Left ventricle myocardium superior (tissue), 1 donor: Measurements from ENCODE around the gene AGPAT1. TPM values are rescaled to one million over a fixed set of nuclear protein-coding genes. Genes with fewer than 3 reads are reported as not detected.
"Not testable (repeated sequence)": the region's sequence is repeated elsewhere in the genome, so short reads cannot be mapped to it uniquely, and the experiment has no call there.

Source experiments
- ATAC-seq: fragments of 200-7000 bp; cut with Tn5 transposase; one replicate; pipeline ENCODE4 v1.9.1; 2020; ENCODE audit warnings: mild to moderate bottlenecking, moderate library complexity
- DNase-seq: peaks from one replicate; pipeline ENCODE4 v3.0.0-alpha.2; 2020
- intact Hi-C: fragments of 100-400 bp; cut with micrococcal nuclease; formaldehyde crosslinking; loops from one replicate; pipeline ENCODE4 v1.11.0; 2022
- total RNA-seq: library from RNA; stranded (reverse); fragmentation: NEBNext Ultra II Directional; extraction: Animal tissue kit (Norgen Biotek cat#: 25700); gene quantifications from one replicate; pipeline ENCODE4 v1.2.1, GENCODE V29; 2021
- donor health status: DM: no; HTN: yes; CAD: no; lungs with severe emphysema.

The AGPAT1 gene
- total RNA-seq, 1 donor from 2014 or later = 49.7 TPM

DNA sequence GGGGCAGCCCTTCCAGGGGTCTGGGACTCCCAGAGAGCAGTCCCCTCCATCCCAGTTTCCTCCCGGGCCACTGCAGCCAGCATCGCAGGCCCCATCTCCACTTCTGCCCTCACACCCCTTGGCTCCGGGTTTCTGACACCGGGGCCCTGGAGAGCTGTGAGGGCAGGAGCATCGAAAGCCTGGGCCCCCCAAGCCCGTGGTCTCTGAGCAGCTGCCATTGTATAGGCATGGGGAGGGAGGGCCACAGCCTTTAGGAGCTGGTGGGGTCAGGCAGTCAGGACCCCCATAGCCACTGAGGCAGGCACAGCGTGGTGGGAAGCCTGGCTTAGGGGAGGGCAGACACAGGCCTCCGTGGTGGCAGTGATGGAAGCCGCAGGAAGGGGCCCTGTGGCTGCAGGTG lies 26.3 kb upstream of the AGPAT1 start:
- no peak for ATAC-seq
- intact Hi-C loops = no loop called here
- no peak for DNase-seq

DNA sequence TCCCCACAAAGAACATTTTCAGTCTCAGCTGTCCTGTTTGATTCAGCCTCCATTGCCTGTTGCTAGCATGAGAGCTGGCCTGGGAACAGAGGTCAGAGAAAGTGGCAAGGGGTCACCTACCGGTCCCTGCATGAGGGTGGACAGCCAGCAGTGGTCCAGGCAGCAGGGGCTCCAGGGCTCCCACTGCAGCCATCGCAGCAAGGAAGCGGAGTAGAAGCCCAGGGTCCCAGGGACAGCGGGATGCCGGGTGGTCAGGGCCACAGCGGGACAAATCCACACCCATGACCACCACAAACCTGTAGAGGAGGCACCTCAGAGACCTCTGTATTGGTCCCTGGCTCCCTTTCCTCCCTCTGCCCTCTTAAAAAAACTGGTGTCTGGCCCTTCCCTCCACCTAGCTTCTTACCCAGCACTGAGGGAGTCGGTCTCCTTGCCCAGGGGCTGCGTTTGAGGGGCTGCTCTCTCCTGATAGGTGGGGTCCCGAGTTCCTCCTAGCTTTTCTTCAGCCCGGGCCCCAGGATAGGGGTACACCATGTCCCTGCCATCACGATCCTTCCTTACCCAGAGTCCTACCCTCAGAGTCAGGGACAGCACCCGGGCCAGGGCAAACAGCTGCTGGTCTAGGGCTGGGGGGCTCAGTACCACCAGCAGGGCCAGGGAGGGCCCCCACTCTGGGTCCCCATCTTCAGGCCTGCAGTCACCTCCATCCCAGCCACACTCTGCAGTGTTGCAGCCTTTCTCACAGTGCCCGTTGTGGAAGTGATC lies 25.0 kb upstream of the AGPAT1 start:
- intact Hi-C loops = no loop called here
- DNase-seq (no peak), ATAC-seq (no peak)

DNA sequence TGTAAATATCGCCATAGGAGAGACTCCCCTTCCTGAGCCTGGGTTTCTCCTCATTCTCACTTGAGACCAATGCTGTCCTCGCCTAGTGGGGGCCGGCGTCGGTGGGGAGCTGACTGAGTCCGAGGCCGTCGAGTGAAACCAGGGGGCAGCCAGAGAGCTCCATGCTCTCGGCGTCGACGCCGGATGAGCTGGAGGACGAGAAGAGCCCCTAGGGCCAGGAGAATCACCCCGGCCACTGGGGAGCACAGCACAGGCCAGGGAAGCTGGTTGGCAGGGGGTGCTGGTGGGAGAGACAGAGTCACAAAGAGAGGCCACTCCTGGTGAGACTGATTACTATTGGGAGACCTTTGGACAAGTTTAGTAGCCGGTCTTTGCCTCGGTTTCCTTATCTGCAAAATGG lies 23.0 kb upstream of the AGPAT1 start:
- intact Hi-C loops = no loop called here
- DNase-seq = no peak

DNA sequence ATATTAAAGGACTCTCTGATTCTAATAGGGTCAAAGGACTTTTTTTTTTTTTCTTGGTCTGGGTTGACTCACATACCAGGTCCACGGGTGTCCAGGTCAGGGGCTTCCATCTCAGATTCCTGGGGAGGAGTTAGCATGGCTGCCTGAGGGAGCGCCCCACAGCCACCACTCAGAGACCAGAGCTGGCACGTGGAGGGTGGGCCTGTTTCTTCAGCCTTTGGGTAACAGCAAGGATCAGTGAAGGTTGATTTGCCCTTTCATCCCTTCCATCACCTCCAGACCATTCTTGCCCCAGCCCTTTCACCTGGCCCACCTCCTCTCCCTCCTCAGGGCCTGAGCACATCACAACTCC lies 22.4 kb upstream of the AGPAT1 start:
- ATAC-seq = no peak
- DNase-seq = no peak
- intact Hi-C loops = no loop called here

More for the DNA sequence above, 23.0 kb upstream of the AGPAT1 start:
- no peak for ATAC-seq

DNA sequence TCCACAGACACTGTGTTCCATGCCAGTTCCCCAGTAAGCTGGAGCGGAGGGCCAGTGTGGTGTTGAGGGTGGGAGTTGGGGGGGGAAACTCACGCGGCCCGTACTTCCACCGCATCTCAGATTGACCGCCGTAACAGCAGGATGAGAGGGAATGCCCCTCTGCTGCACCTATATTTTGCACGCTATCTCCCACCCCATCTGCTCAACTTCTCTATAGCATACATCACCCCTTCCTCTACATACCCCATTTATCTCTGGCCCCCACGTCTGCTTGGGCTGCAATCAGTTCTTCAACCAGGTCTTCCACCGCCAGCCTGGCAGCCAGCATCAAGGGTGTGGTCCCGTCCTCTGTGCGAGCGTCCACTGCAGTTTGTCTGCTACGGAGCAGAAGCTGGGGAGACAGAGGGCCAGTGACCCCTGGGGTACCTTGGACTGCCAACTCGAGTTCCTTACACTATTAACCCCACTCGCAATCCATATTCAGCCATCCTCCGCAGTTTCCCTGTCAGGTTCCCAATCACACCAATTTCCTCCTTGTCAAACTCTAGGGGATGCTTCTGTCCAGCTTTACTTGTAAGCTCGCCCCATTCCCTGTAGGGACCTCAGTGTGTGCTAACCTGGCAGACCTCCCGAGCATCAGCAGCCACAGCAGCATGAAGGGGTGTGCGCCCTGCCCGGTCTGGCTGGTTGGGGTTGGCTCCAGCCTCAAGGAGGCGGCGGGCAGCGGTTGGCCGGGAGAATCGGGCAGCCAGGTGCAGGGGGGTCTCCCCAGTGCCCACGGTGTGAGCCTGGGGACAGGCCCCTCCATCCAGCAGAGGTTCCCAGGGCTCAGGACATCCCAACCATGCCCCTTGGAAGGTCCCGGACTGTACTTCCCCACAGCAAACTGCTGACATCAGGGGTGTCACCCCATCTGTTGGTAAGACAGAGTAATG lies 21.1 kb upstream of the AGPAT1 start:
- ATAC-seq = no peak
- peak; percentile 60 for DNase-seq
- intact Hi-C loops = no loop called here

DNA sequence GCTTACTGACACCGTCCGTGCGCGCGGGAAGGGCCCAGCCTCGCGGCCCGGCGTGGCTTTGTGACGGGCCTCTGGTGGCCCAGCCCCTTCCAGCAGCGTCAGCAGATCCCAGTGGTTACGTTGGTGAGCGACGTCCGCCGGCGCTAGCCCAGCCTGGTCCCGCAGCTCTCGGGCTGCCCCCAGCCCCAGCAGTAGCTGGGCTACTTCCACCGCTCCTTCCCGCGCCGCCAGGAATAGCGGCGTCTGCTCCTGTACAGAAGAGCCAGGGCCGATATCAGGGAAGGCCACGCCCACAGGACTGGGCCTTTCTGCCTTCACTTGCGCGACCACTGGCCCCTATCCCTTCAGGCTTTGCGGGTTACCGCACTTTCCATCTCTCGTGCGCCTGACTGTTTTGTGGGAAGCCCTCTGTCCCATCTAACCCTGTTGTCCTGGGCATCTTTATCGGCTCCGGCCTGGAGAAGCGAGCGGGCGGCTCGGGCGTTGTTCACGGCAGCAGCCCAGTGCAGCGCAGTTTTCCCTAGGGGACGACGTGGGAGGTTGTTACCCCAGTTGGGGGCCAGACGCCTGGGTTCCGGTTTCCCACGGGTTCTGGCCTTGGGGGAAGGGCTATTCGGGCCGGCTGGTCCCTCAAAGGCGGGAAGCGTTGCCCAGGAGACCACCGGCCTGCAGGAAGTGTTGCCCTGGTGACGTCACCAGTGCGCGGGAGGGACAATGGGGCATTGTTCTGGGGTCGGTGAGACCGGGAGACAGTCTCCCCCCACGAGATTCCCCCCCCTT lies 20.2 kb upstream of the AGPAT1 start:
- peak; percentile 94 for DNase-seq
- peak; percentile 48 for ATAC-seq
- intact Hi-C loops = no loop called here

DNA sequence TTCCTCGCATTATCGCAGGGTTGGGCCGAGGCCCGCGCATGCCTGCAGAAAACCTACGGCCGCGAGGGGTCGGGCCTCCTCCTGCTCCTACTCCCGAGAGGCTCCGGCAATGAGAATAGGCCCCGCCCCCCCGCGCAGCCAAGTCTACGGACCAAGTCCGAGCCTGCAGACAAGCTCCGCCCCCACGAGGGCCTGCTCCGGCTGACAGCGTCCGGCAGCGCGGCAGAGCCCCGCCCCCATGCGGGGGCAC lies 19.7 kb upstream of the AGPAT1 start:
- peak; percentile 100 for DNase-seq
- peak; percentile 88 for ATAC-seq
- intact Hi-C loops = no loop called here

DNA sequence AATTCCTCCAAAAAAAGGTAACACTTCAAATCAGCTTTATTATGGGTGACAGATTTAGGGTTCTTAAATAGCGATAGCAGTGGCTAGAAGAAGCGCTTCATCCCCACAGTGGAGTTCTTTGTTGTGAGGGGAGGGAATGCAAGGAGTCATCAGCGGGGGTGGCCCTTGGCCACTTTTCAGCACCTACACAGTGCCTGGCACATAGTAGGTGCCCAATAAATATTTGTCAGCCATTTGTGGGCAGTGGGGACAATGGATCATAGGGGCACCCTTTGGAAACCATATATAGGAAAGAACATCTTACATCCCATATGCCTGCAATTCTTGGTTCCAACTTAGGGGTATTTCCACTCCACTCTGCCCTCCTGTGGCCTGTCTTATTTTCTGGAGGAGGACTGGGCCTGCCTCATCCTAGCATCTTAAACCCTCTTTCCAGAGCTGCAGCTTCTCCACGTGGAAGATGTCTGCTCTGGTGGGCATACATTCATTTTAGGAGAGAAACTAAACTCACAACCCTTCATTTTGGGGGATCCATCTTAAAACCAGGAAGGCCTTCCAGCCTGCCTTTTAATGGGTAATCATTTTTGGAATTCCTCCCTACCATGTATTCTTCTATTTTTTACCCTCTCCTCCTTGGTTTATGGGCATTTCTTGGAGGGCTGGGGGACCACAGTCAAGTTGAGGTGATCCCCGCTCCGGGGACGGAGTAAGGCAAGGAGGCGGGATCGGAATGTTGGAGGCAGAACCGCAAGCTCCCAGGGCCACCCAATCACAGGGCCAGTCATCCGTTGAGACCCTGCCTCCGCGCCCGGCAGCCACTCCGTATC lies 19.2 kb upstream of the AGPAT1 start:
- DNase-seq = no peak

DNA sequence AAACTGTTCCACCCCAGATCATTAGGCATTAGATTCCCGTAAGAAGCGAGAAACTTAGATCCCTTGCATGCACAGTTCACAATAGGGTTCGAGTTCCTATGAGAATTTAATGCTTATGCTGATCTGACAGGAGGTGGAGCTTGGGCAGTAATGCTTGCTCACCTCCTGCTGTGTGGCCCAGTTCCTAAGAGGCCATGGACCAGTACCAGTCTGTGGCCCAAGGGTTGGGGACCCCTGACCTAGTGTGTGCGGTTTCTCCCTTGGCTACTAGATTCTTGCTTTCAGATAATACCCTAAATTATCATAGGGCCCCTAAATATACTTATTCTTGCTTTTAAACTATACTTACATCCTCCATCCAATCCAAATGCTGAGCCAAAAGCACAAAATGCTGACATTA lies 18.5 kb upstream of the AGPAT1 start:
- intact Hi-C loops = no loop called here
- DNase-seq (no peak), ATAC-seq (no peak)

More for the DNA sequence above, 19.2 kb upstream of the AGPAT1 start:
- intact Hi-C loops = no loop called here
- no peak for ATAC-seq

DNA sequence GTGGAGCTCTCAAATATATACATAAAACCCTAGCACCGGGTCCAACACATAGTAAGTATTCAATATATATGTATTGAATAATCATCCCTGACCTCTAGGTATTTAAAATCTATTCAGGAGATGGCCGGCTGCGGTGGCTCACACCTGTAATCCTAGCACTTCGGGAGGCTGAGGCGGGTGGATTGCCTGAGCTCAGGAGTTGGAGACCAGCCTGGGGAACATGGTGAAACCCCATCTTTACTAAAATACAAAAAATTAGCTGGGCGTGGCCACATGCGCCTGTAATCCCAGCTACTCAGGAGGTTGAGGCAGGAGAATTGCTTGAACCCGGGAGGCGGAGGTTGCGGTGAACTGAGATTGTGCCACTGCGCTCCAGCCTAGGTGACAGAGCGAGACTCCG lies 17.2 kb upstream of the AGPAT1 start:
- ATAC-seq, intact Hi-C loops, DNase-seq: not testable (repeated sequence)

DNA sequence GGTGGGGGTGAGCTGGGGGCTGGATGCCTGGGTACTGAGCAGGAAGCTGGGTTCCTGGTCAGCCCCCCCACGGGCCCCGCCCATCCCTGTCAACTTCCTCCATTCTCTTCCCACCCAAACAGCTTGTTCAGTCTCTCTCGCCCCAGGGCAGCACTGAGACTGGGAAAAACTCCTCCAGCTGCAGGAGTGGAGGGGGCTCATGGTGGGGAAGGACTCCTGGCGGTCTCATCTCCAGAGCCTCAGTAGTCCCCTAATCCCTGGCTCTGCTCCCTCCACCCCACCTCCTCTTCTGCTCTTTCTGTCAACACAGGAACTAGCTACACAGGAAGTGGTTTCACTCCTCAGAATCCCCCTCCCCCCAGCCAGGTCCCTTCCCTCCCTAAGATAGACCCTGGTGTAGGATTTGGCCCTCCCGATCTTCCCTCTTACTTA lies 16.7 kb upstream of the AGPAT1 start, which contains the start of gene GPSM3:
Gene GPSM3 (minus strand): TSS at position 36 of the 432 bp plus-strand sequence. CDS start 130 bp downstream, outside the sequence.
- DNase-seq (peak; percentile 77), ATAC-seq (no peak)
- intact Hi-C loops = no loop called here

DNA sequence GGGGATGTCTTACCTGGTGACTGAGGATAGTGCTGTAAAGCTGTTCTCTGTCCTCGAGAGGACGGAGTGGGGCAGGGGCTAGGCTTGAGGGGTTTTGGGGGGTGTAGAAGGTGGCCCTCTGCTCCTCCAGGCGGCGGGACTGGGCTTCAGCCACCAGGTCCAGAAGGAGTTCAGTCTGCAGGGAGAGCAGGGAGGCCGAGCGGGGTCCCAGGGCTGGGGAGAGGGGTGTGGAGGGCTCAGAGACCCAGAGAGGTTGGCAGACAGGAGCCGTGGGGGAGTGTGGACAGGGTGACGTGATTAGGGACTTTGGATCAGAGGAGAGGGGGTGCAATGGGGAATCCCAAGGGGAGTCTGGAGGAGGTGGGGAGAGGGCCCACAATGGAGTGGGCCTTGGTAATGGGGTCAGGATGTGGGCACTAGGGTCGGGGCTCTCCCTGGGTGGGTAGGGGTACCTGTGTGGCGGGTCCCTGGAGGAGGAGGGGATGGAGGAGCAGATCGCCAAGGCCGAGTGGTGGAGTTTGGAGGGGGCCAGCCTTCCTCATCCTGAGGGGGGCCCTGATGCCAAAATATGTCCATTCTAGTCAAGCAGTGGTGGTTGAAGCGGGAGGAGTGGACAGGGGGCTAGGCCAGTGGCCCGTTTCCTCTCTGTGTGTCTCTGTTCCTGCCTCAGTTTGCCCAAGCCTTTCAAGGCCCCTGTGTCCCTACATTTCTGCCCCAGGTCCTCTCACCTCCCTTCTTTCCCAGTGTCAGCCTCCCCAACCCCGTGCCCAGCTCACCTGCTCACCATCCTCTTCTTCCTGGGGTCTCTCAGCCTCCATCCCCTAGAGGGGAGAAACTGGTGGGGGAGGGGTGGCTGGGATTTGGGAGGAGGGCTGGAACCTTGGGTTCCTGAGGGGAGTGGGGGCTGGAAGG lies 16.1 kb upstream of the AGPAT1 start:
- ATAC-seq (no peak), DNase-seq (no peak)
- intact Hi-C loops = no loop called here

DNA sequence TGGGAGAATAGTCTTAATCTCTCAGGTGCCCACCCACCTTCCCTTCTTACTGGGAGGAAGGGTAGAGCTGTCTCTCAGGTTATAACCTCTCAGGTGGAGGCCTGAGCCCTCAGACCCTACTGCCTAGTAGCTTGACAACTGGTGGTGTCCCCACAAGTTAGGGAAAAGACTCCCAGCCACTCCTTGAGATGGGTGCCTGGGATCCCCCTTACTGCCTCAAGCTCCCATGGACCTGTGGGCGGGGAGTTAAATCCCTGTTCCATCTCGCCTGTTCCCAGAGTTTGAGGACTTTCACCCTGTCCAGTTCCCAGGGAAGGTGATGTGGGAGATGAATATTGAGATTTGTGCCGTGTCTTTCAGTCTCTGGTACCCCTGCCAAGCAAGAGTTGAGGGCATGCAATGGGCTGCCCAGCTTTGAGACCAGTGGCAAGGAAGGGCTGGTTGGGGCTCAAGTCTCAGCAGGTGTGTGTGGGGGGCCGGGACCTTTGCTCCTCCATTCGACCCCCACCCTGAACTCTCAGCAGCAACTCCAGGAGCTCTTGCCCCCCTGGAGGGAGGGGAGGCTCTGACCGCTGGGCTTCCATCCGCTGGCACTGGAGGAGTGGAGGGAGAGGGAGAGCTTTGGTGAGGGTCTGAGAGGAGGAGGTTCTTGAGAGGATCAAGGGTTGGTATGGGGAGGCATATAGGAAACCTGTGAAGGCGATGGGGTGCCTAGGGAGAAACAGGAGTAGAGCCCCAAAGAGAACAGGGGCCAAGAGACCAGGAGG lies 15.2 kb upstream of the AGPAT1 start:
- ATAC-seq = no peak
- intact Hi-C loops = no loop called here
- DNase-seq = no peak

DNA sequence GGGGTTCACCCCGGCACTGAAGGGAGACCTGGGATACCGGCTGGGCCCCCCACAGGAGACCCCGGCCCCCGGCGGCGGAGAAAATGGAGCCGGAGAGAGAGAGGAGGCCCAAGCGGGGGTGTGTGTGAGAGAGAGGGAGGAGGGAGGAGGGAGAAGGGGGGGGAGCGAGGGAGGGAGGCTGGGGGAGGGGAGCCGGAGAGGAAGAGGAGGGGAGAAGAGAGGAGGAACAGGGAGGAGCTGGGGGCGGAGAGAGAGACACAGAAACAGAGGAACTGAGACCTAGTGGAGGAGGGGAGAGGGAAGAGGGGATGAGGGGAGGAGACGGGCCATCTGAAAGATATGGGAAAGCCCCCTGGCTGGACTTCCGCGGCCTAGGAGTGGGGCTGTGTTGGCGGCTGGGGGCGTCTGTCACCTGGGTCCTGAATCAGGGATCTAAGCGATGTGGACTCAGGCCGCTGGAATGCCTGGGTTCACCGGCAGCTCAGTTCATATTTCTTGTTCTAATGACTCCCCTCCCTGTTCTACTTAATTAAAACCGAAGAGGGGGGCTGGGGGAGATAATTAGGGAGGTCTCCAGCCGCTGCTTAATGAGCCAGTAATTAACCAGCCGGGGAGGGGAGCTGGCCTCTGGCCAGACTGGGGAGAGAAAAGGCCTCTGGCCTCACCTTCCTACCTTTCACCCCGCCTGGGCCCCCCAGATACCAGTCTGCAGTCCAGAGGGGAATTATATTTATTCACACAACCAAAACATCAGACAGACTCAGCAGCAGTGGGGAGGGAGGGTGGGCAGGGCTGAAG lies 14.4 kb upstream of the AGPAT1 start, which contains the start of gene PBX2:
Gene PBX2 (minus strand): TSS at position 149 of the 798 bp plus-strand sequence. CDS start 287 bp downstream, outside the sequence.
- intact Hi-C loops = no loop called here
- peak; percentile 90 for DNase-seq

DNA sequence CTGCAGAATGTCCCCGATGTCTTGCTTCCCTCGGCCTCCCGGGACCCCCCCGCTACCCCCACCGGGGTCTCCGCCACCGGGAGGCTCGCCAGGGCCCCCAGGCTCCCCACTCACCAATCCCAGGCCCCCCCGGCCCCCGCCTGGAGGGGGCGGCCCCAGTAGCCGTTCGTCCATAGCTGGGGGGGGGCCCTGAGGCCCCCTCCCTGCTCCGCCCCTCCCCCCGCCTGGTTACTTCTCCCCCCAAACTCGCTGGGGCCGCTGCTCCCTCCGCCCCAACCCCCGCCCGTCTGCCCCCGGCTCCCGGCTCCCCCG lies 13.8 kb upstream of the AGPAT1 start:
- DNase-seq (peak; percentile 64), ATAC-seq (peak; percentile 4)
- intact Hi-C loops = no loop called here

More for the DNA sequence above, 14.4 kb upstream of the AGPAT1 start, which contains the start of gene PBX2:
- peak; percentile 80 for ATAC-seq

DNA sequence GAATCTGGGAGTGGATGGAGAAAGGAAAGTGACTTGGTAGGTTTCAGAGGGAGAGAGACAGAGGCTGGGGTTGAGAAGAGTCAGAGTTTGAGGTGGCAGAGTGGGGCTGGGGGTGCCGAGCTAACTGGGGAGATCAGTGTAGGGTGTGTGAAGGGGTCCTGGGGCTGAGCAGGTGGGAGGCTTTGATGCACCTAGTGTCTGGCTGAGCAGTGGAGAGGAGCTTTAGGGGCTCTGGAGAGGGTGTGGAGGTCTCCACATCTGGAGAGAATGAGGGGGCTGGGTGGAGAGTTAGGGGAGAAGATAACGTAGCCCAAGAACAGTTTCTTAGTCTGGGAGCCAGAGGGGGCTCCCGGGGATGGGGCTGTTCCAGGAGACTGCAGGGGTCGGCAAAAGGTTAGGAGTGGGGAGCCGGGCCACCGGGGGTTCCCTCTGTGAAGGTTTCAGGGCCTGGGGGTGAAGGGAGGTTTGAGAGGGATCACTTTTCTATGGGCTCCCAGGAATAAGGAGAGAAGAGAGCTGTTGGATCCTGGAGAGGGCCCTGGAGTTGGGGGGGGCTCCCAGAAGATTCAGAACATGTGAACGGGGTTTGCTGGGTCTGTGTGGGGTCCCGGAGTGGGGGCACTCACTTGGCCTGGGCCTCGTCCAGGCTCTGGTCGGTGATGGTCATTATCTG lies 13.3 kb upstream of the AGPAT1 start:
- intact Hi-C loops = no loop called here
- ATAC-seq = peak; percentile 2

More for the DNA sequence above, 13.3 kb upstream of the AGPAT1 start:
- no peak for DNase-seq
